ENCODE measurements around the gene KCNV2.

GRCh38 chr9:2725126-2725525 is 7.8 kb downstream of the KCNV2 start:
- TF ChIP-seq TOX (CRISPR knock-in tag; IDR thresholded peaks at IDR 0.05; ENCODE audit: borderline replicate concordance) (no peak), ZC3H10 (CRISPR knock-in tag; IDR thresholded peaks at IDR 0.05) (no peak), ZFP30 (CRISPR knock-in tag; IDR thresholded peaks at IDR 0.05) (no peak), ISL1 (CRISPR knock-in tag; IDR thresholded peaks at IDR 0.05) (no peak)
